Astrocyte of the cerebellum (primary cell): Measurements from ENCODE around the gene SAP30BP.

Experiments used
- DNase-seq: peaks from one replicate; pipeline ENCODE4 v3.0.0-alpha.2; 2011; ENCODE audit warnings: low read depth
- H3K4me3 ChIP-seq: 2 replicates; pipeline ENCODE4 v1.5.1; 2011; ENCODE audit warnings: mild to moderate bottlenecking, low read depth, low read length, moderate library complexity
- CTCF ChIP-seq: IDR thresholded peaks from 2 replicates; pipeline ENCODE4 v1.5.1; 2012; ENCODE audit warnings: low read length, low read depth, moderate library complexity, mild to moderate bottlenecking; ENCODE audit errors: missing control alignments
- in situ Hi-C: cut with HindIII; loops from 2 replicates; pipeline ENCODE4 v1.10.0; 2017; ENCODE audit warnings: low sequenced_read_pairs

The SAP30BP gene

GRCh38 chr17:75681289-75681688 lies 14.2 kb downstream of the SAP30BP start:
- in situ Hi-C loops, result no loop called here
- no peak for DNase-seq
- H3K4me3 ChIP-seq, result no peak overlapping the region
- TF ChIP-seq CTCF, result no peak

- no peak overlapping the region for H3K4me3 ChIP-seq
- in situ Hi-C loops, result no loop called here
- TF ChIP-seq CTCF, result no peak
- DNase-seq, result no peak
Measured at GRCh38 chr17:75683583-75683982, 16.4 kb downstream of the SAP30BP start.

- in situ Hi-C loops, result no loop called here
- TF ChIP-seq CTCF, result no peak
- no peak for DNase-seq
- H3K4me3 ChIP-seq, result no peak overlapping the region
Measured at GRCh38 chr17:75684249-75684648, 17.1 kb downstream of the SAP30BP start.

GRCh38 chr17:75684924-75685323 lies 17.8 kb downstream of the SAP30BP start:
- H3K4me3 ChIP-seq, result no peak overlapping the region
- DNase-seq, result no peak
- TF ChIP-seq CTCF, result no peak
- in situ Hi-C loops, result no loop called here

GRCh38 chr17:75685499-75685898 lies 18.4 kb downstream of the SAP30BP start:
- in situ Hi-C loops, result no loop called here
- H3K4me3 ChIP-seq, result no peak overlapping the region
- no peak for TF ChIP-seq CTCF
- no peak for DNase-seq

GRCh38 chr17:75688209-75688825 lies 21.2 kb downstream of the SAP30BP start:
- no peak for DNase-seq
- no peak for TF ChIP-seq CTCF
- H3K4me3 ChIP-seq, result no peak overlapping the region
- in situ Hi-C loops, result no loop called here
